WERI-Rb-1 (cell line): Measurements from ENCODE around the gene MYO6.

Experiments used
- DNase-seq: peaks from one replicate; pipeline ENCODE4 v3.0.0-alpha.2; 2020
- H3K27ac ChIP-seq: fragments of 250-450 bp; sonication (Bioruptor Pico); 2 replicates; pipeline ENCODE4 v1.5.1; 2020; ENCODE audit warnings: mild to moderate bottlenecking, moderate library complexity
- H3K27me3 ChIP-seq: fragments of 250-450 bp; sonication (Bioruptor Pico); 2 replicates; pipeline ENCODE4 v1.5.1; 2021; ENCODE audit warnings: mild to moderate bottlenecking, low read depth, moderate library complexity; ENCODE audit not compliant: insufficient read depth, severe bottlenecking
- H3K36me3 ChIP-seq: fragments of 250-450 bp; sonication (Bioruptor Pico); 2 replicates; pipeline ENCODE4 v1.5.1; 2020; ENCODE audit warnings: mild to moderate bottlenecking, moderate library complexity
- H3K4me3 ChIP-seq: 2 replicates; pipeline ENCODE4 v1.5.1; 2011; ENCODE audit warnings: low read depth, mild to moderate bottlenecking, control low read depth, low read length
- H3K9me3 ChIP-seq: fragments of 250-450 bp; sonication (Bioruptor Pico); 2 replicates; pipeline ENCODE4 v1.5.1; 2021; ENCODE audit warnings: mild to moderate bottlenecking, moderate library complexity; ENCODE audit not compliant: severe bottlenecking
- TF ChIP-seq, protein P1 (sequence below): IDR thresholded peaks from 2 replicates; pipeline ENCODE4 v1.5.1; 2011; ENCODE audit warnings: low read depth, mild to moderate bottlenecking, control low read depth, inconsistent platforms, low read length

MYO6 gene

GRCh38 chr6:75906871-75907270 lies 157.8 kb downstream of the MYO6 start:
- DNase-seq = no peak
- H3K27ac ChIP-seq = no peak overlapping the region
- no peak overlapping the region for H3K4me3 ChIP-seq
- H3K27me3 ChIP-seq = no peaks in the 10 kb centered on the region
- H3K9me3 ChIP-seq = no peaks in the 10 kb centered on the region
- TF ChIP-seq, protein P1, sequence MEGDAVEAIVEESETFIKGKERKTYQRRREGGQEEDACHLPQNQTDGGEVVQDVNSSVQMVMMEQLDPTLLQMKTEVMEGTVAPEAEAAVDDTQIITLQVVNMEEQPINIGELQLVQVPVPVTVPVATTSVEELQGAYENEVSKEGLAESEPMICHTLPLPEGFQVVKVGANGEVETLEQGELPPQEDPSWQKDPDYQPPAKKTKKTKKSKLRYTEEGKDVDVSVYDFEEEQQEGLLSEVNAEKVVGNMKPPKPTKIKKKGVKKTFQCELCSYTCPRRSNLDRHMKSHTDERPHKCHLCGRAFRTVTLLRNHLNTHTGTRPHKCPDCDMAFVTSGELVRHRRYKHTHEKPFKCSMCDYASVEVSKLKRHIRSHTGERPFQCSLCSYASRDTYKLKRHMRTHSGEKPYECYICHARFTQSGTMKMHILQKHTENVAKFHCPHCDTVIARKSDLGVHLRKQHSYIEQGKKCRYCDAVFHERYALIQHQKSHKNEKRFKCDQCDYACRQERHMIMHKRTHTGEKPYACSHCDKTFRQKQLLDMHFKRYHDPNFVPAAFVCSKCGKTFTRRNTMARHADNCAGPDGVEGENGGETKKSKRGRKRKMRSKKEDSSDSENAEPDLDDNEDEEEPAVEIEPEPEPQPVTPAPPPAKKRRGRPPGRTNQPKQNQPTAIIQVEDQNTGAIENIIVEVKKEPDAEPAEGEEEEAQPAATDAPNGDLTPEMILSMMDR = no peak
- no peaks in the 10 kb centered on the region; the same call in 1 of the 2 replicates for H3K36me3 ChIP-seq

GRCh38 chr6:75907444-75907843 lies 158.4 kb downstream of the MYO6 start:
- Histone ChIP-seq H3K9me3 (no peaks in the 10 kb centered on the region), H3K4me3 (no peak overlapping the region), H3K27ac (no peak overlapping the region), H3K27me3 (no peaks in the 10 kb centered on the region), H3K36me3 (no peaks in the 10 kb centered on the region; the same call in 1 of the 2 replicates)
- TF ChIP-seq, protein P1 = no peak
- DNase-seq = no peak

DNA sequence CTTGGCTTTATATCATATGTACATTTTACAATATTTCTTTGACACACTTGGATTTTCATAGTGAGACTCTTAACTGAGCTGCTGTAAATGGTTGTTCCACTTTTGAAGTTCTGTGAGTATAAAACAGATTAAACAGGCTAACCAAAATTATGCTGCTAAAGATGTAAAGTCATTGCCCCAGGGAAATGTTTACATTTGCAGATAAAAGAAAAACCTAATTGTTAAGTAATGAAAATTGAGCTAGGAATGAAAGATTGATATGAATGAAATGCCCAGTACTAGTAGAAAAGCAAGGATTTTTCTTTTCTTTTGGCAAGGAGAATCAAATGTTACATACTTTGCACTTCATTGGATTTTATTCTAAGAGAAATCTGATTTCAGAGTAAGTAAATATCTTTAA lies 164.0 kb downstream of the MYO6 start:
- Histone ChIP-seq H3K4me3 (no peak overlapping the region), H3K36me3 (no peaks in the 10 kb centered on the region; the same call in 1 of the 2 replicates), H3K9me3 (no peaks in the 10 kb centered on the region), H3K27me3 (no peaks in the 10 kb centered on the region), H3K27ac (no peak overlapping the region)
- TF ChIP-seq, protein P1 = no peak
- DNase-seq = no peak

- Histone ChIP-seq H3K27ac (no peak overlapping the region), H3K4me3 (no peak overlapping the region), H3K36me3 (no peaks in the 10 kb centered on the region), H3K9me3 (no peaks in the 10 kb centered on the region), H3K27me3 (no peaks in the 10 kb centered on the region)
- TF ChIP-seq, protein P1 = no peak
- DNase-seq = no peak
Observed at GRCh38 chr6:75922226-75922625, 173.2 kb downstream of the MYO6 start.

DNA sequence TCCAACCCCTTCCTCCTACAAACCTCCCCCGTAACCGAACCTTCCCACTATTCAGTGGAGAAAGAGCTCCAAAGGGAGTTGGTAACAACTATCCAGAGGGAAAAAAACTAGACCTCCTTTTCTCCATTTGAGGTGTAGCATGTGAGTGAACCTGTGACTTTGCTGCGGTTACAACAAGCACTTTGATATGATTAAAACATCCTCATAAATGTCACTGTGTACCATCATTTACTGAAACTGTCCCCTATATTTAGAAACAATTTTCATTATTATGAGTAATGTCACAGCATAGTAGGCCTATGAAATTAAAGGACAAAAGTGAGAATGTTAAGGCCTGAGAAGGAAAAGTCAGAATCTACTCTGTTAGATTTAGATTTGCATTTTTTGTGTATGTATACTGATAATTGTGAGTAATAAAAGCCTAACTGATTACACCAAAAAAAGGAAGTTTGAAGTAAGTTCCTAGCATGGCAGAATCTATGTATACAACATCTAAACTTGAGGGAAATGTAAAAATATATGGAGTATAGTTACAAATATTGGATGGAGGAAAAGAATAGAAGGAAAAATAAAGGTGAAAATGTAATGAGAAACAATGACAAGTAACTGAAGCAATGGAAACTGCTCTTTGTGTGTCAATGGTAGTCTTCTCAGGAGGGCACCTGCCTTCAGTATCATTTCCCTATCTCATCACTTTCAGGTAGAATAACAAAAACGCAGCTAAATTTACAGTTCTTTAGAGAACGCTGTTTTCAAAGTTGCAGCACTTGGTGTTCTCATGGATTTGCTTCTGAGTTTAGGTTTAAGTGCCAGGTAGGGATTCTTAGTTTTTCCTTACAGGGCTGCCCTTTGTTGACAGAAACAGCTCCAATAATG lies 177.5 kb downstream of the MYO6 start:
- H3K36me3 ChIP-seq = no peaks in the 10 kb centered on the region

More for the DNA sequence above, 177.5 kb downstream of the MYO6 start:
- no peak for DNase-seq
- Histone ChIP-seq H3K27me3 (no peaks in the 10 kb centered on the region), H3K4me3 (no peak overlapping the region), H3K9me3 (no peaks in the 10 kb centered on the region), H3K27ac (no peak overlapping the region)
- TF ChIP-seq, protein P1 = no peak
